ENCODE results near the gene SNRPD2.
"Not testable (repeated sequence)": the region's sequence is repeated elsewhere in the genome, so short reads cannot be mapped to it uniquely, and the experiment has no call there.

DNA sequence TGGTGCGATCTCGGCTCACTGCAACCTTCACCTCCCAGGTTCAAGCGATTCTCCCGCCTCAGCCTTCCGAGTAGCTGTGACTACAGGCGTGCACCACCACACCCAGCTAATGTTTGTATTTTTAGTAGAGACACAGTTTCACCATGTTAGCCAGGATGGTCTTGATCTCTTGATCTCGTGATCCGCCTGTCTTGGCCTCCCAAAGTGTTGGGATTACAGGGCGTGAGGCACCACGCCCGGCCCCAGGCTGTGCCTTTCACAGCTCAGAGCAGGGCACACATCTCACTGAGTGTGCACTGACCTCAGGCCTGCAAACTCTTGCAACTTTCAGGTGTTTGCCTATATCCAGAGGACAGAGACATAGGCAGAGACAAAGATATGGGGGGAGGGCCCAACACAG lies 6.7 kb downstream of the SNRPD2 start:
- TF ChIP-seq CTCF, POLR2A (IDR thresholded peaks at IDR 0.05): not testable (repeated sequence)
